NCI-H446 (cell line): Measurements from ENCODE around the gene APPBP2.

Source experiments
- DNase-seq, 2 experiments: peaks; one replicate each; lab custom pipeline; 2025; lab: John Stamatoyannopoulos, UW

The APPBP2 gene

DNA sequence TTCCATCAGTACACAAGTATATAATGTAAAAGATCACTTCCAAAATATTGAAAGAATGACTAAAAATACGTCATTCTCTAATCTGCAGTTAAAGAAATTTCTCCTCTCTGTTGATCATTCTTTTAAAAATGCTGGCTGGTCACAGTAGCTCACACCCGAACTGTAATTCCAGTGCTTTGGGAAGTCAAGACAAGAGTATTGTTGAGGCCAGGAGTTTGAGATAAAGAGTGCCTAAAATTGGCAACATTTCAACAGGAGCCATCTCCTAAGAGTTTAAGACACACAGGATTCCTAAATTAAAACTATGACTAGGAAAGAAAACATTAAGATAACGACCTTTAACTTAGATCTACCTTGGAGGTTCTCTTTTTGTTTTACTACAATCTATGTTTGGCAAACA is 129.6 kb downstream of the APPBP2 start:
- DNase-seq: no peak

DNA sequence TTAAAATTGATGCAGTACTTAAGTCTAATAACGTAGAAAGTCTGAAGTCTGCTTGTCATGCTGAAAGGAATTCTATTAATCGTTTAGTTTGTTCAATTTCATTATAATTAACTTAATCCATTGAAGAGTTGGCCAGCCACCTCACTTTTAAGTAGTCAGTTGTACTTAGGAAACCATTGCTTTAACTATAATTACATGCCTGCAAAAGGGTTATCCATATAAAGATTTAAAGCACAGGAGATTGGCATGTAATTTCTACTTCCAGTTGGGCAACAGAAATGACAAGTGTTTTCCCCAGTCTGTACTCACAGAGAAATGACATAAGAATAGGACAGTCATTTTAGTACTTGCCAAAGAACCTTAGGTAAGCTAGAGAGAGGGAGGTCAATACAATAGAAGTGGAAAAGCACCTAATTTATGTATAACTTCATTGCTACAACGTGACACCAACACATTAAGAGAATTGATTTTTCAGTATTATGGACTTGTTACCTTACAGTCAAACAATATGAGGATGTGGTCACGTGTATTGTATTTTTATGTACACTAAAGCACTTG is 130.5 kb downstream of the APPBP2 start:
- DNase-seq: no peak

DNA sequence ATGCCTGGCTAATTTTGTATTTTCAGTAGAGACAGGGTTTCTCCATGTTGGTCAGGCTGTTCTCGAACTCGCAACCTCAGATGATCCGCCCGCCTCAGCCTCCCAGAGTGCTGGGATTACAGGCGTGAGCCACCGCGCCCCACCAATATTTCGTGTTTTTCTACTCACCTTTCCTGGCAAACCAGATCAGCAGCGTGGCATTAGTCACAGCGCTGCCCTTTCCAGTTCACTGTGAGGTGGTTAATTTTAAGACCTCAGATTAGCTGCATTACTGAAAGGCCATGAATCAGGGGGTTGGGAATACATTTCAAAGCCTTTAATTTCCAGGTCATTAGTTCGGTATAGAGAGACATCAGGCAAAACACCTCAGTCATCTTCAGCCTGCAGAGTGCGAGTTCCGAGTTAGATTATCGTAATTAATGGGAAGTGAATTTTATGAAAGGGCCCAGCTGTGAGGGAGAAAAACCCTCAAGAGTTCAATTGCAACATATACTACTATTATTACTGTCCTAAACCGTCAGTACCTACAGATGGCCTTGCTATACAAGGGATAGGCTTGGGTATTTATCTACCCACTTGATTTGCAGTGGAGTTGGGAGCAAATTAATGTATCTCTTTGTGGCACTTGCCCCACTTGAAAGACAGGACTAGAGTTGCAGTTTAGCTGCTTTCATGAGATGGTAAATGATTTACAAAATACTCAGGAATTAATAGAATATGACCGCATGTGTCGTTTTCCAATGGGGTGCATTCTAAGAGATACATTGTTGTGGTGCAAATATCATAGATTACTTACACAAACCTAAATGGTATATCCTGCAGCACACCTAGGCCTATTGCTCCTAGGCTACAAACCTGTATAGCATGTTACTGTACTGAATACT is 132.0 kb downstream of the APPBP2 start:
- no peak for DNase-seq
